ENCODE results near the gene CD3G.

- TF ChIP-seq POLR2A (IDR thresholded peaks at IDR 0.05; ENCODE audit: low read depth, low read length), result no peak
- TF ChIP-seq TAF1 (IDR thresholded peaks at IDR 0.05; ENCODE audit: borderline replicate concordance, low read depth, low read length), result no peak
- TF ChIP-seq POLR2AphosphoS5 (IDR thresholded peaks at IDR 0.05; ENCODE audit: low read depth, low read length), result no peak
These were observed 31.8 kb downstream of the CD3G start for GRCh38 chr11:118375978-118376377.

Measured in GM12892 (cell line).